Stomach (tissue), 9 donors: Measurements from ENCODE around the gene NT5C1B. TPM values are rescaled to one million over a fixed set of nuclear protein-coding genes. Genes with fewer than 3 reads are reported as not detected.

ENCODE experiments used
- DNase-seq, 2 donors: peaks; one replicate each; pipeline versions ENCODE4 v3.0.0 to v3.0.0-alpha.2; 2013 to 2019
- H3K27ac ChIP-seq, 5 donors: fragments of 200-600 bp in 4 of 5; sonication (generic) in 4 of 5; one replicate each; pipeline ENCODE4 v1.5.1; 2013 to 2019; ENCODE audit warnings: mild to moderate bottlenecking in 1 of 5, moderate library complexity in 1 of 5
- H3K27me3 ChIP-seq, 3 donors: fragments of 200-600 bp; sonication (generic); one replicate each; pipeline ENCODE4 v1.5.1; 2017 to 2019; ENCODE audit warnings: mixed run types in 1 of 3
- H3K36me3 ChIP-seq, 4 donors: fragments of 200-600 bp; sonication (generic); 1 replicate in 3 of 4; 2 replicates in 1 of 4; pipeline ENCODE4 v1.5.1; 2016 to 2019
- H3K4me1 ChIP-seq, 4 donors: fragments of 200-600 bp; sonication (generic); one replicate each; pipeline ENCODE4 v1.5.1; 2016 to 2019
- H3K4me3 ChIP-seq, 4 donors: fragments of 200-600 bp; sonication (generic) in 3 of 4; one replicate each; pipeline ENCODE4 v1.5.1; 2016 to 2019; ENCODE audit warnings: mild to moderate bottlenecking in 1 of 4
- H3K9me3 ChIP-seq, 4 donors: fragments of 200-600 bp; sonication (generic); one replicate each; pipeline ENCODE4 v1.5.1; 2016 to 2019
- EP300 ChIP-seq: sonication (generic); formaldehyde crosslinking; IDR thresholded peaks from one replicate; pipeline ENCODE4 v1.6.1; 2017; ENCODE audit warnings: antibody characterized with exemption
- POLR2A ChIP-seq, 4 donors: fragments of 450-650 bp; IDR thresholded peaks; one replicate each; pipeline ENCODE4 v1.6.1; 2016; ENCODE audit warnings: antibody characterized with exemption in 4 of 4, control low read depth in 2 of 4, mild to moderate bottlenecking in 1 of 4, moderate library complexity in 1 of 4
- POLR2AphosphoS5 ChIP-seq, 3 donors: sonication (generic); formaldehyde crosslinking; IDR thresholded peaks; one replicate each; pipeline ENCODE4 v1.6.1; 2016; ENCODE audit warnings: antibody characterized with exemption in 3 of 3
- WGBS, 5 donors: extraction: QIAGEN DNeasy Blood & Tissue Kit in 3 of 5; methylation state at CpG; one replicate each; pipeline versions ENCODE4 v1.1.5 to v1.1.7; 2013 to 2018; 5-methylcytosine and 5-hydroxymethylcytosine counted together
- intact Hi-C: fragments of 100-400 bp; cut with DNase I; formaldehyde crosslinking; loops from one replicate; pipeline ENCODE4 v1.15.1; 2023; ENCODE audit warnings: low total_unique reads
- polyA plus RNA-seq, 3 donors: library from polyadenylated mRNA; stranded (reverse); fragments of 200-250 nt; gene quantifications; one replicate each; pipeline ENCODE4 v1.2.3, GENCODE V29; 2013
- total RNA-seq, 5 donors: library from RNA; depleted of rRNA; stranded (reverse); fragments of >200 nt; gene quantifications; one replicate each; pipeline versions ENCODE4 v1.1.0 to v1.2.3, GENCODE V29; 2014 to 2016
- TF ChIP-seq, protein P1 (sequence below), 7 experiments: fragments of 450-650 bp in 4 of 7; fragments of 200-600 bp in 3 of 7; sonication (generic) in 3 of 7; IDR thresholded peaks; one replicate each; pipeline ENCODE4 v1.5.1; 2016 to 2019; ENCODE audit warnings: antibody characterized with exemption in 7 of 7, control low read depth in 2 of 7, mild to moderate bottlenecking in 1 of 7
- donor health status: healthy with polysubstance abuse.
- donor health status: Bipolar disorder and iron deficiency.
- donor health status: healthy.

The NT5C1B gene
- total and polyA plus RNA-seq, 8 donors: not detected

DNA sequence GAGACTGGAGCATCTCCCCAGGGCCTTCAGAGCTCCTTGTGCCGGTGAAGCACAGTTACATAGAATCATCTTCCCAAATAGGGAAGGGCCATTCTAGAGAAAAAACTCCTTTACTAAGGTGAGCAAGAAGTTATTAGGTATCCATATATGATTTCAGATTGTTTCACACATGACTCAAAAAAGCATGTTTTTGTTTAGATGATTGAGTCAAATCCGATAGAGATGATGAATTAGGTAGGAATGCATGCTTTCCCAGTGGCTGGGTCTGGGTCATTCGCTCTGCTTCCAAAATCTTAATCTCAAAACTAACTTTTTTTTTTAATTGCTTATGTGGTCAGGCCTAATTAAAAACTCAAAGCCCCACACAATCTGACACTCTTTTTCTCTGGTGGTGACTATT is 3.8 kb downstream of the NT5C1B start:
- H3K4me1 ChIP-seq: no peaks in the 10 kb centered on the region
- H3K27ac ChIP-seq: no peak overlapping the region
- WGBS, 5 donors: 88 to 91% (median 89%) methylated on average over 3 of the region's 3 CpGs
- H3K4me3 ChIP-seq: no peak overlapping the region
- no peak for TF ChIP-seq POLR2A (IDR thresholded peaks at IDR 0.05)
- no peak for TF ChIP-seq EP300
- TF ChIP-seq, protein P1, sequence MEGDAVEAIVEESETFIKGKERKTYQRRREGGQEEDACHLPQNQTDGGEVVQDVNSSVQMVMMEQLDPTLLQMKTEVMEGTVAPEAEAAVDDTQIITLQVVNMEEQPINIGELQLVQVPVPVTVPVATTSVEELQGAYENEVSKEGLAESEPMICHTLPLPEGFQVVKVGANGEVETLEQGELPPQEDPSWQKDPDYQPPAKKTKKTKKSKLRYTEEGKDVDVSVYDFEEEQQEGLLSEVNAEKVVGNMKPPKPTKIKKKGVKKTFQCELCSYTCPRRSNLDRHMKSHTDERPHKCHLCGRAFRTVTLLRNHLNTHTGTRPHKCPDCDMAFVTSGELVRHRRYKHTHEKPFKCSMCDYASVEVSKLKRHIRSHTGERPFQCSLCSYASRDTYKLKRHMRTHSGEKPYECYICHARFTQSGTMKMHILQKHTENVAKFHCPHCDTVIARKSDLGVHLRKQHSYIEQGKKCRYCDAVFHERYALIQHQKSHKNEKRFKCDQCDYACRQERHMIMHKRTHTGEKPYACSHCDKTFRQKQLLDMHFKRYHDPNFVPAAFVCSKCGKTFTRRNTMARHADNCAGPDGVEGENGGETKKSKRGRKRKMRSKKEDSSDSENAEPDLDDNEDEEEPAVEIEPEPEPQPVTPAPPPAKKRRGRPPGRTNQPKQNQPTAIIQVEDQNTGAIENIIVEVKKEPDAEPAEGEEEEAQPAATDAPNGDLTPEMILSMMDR (IDR thresholded peaks at IDR 0.05): no peak
- TF ChIP-seq POLR2AphosphoS5 (IDR thresholded peaks at IDR 0.05): no peak
- peaks cover 0 to 7% (median 0%) of the 10 kb centered on the region in 4 donors for H3K9me3 ChIP-seq
- intact Hi-C loops: no loop called here
- H3K36me3 ChIP-seq: peaks cover 0 to 4% (median 0%) of the 10 kb centered on the region in 4 donors
- no peaks in the 10 kb centered on the region for H3K27me3 ChIP-seq
- no peak for DNase-seq

DNA sequence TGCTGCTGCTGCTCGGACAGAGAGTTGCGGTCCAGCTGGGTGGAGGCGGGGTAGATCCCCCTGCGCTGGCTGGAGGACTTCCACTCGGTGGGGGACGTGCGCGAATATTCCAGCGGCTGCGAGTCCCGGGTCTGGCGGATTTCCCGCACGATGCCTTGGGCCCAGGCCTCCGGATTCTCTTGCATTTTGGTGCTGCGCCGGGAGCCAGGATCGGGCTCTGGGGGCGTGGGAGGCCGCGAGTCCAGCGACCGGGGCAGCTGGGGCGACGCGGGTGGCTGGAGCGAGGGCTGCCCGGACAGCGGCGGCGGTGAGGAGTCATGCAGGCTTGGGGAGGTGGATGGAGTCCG is 4.8 kb downstream of the NT5C1B start:
- 88 to 93% (median 92%) methylated on average over 30 to 32 of the region's 32 CpGs for WGBS, 5 donors
- DNase-seq: no peak

DNA sequence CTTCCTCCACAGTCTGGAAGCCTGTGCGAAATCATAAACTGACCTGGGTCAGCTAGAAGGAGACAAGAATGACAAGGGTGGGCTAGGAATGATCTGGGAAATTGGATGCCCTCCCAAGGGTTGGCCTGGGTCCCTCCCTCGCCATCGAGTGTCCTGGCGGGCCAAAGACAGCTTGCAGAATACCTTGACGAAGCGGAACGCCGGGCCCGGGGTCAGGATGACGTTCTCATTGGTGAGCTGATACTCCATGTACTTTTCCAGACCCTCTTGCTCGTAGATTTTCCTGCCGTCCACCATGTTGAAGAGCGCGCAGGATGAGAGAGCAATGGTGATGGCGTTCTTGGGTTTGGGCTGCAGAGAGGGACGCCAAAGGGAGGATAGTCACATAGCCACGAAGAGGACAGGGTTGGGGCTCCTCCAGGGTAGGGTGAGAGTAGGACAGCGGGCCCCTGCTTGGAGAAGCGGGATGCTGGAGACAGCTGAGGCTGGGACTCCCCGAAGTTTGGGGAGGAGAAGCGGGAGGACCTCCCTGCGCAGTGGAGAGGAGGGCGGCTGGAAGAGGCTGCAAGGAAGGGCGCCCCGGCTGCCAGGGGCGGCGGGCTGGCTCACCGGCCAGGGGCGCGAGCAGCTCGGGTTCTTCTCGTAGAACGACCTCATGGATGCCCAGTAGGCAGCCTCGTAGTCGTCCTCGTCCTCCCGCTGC is 5.3 kb downstream of the NT5C1B start:
- no peak for DNase-seq
- 92 to 96% (median 94%) methylated on average over 27 to 37 of the region's 37 CpGs for WGBS, 5 donors
- H3K36me3 ChIP-seq: peaks cover 0 to 4% (median 0%) of the 10 kb centered on the region in 4 donors
- H3K27me3 ChIP-seq: no peaks in the 10 kb centered on the region
- no peak overlapping the region for H3K4me3 ChIP-seq
- peaks cover 0 to 11% (median 2%) of the 10 kb centered on the region in 4 donors for H3K9me3 ChIP-seq
- TF ChIP-seq, protein P1 (IDR thresholded peaks at IDR 0.05): no peak
- TF ChIP-seq EP300 (no peak), POLR2A (IDR thresholded peaks at IDR 0.05) (no peak), POLR2AphosphoS5 (IDR thresholded peaks at IDR 0.05) (no peak)
- intact Hi-C loops: no loop called here
- no peak overlapping the region for H3K27ac ChIP-seq
- H3K4me1 ChIP-seq: no peaks in the 10 kb centered on the region

More for the DNA sequence above, 4.8 kb downstream of the NT5C1B start:
- Histone ChIP-seq H3K4me3 (no peak overlapping the region), H3K9me3 (peaks cover 0 to 7% (median 0%) of the 10 kb centered on the region in 4 donors), H3K27me3 (no peaks in the 10 kb centered on the region), H3K27ac (no peak overlapping the region), H3K36me3 (peaks cover 0 to 4% (median 0%) of the 10 kb centered on the region in 4 donors), H3K4me1 (no peaks in the 10 kb centered on the region)
- intact Hi-C loops: no loop called here
- no peak for TF ChIP-seq EP300
- TF ChIP-seq POLR2AphosphoS5 (IDR thresholded peaks at IDR 0.05): no peak
- TF ChIP-seq, protein P1 (IDR thresholded peaks at IDR 0.05): no peak
- TF ChIP-seq POLR2A (IDR thresholded peaks at IDR 0.05): no peak

DNA sequence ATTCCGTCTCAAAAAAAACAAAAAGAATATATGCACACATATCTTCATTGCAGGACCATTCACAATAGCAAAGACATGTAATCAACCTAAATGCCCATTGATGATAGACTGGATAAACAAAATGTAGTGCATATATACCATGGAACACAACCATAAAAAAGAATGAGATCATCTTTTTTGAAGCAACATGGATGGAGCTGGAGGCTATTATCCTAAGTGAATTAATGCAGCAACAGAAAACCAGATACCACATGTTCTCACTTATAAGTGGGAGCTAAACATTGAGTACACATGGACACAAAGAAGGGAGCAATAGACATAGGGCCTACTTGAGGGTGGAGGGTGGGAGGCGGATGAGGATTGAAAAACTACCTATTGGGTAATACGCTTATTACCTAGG is 8.8 kb downstream of the NT5C1B start:
- Histone ChIP-seq H3K9me3 (peaks cover 0 to 11% (median 2%) of the 10 kb centered on the region in 4 donors), H3K4me3 (no peak overlapping the region), H3K27me3 (no peaks in the 10 kb centered on the region), H3K27ac (no peak overlapping the region), H3K4me1 (no peaks in the 10 kb centered on the region), H3K36me3 (no peaks in the 10 kb centered on the region)
- WGBS, 5 donors: 87 to 99% (median 95%) methylated on average over 3 of the region's 3 CpGs
- intact Hi-C loops: no loop called here
- no peak for DNase-seq
- no peak for TF ChIP-seq EP300
- TF ChIP-seq POLR2A (IDR thresholded peaks at IDR 0.05): no peak
- TF ChIP-seq, protein P1 (IDR thresholded peaks at IDR 0.05): no peak
- TF ChIP-seq POLR2AphosphoS5 (IDR thresholded peaks at IDR 0.05): no peak
